Neuronal stem cell (in vitro differentiated cells): ENCODE measurements around the gene ARHGAP29.

Experiments used
- DNase-seq: peaks from one replicate; pipeline ENCODE4 v3.0.0-alpha.2; 2013; ENCODE audit warnings: low spot score
- H2AFZ ChIP-seq: one replicate; pipeline ENCODE4 v1.6.1; 2013; ENCODE audit warnings: mild to moderate bottlenecking, low read length, inconsistent platforms
- H2AK5ac ChIP-seq: 2 replicates; pipeline ENCODE4 v1.6.1; 2013; ENCODE audit warnings: low read depth, mild to moderate bottlenecking, inconsistent platforms, low read length, moderate library complexity, mixed read lengths
- H2BK120ac ChIP-seq: 2 replicates; pipeline ENCODE4 v1.6.1; 2013; ENCODE audit warnings: low read depth, mild to moderate bottlenecking, inconsistent platforms, low read length, moderate library complexity, mixed read lengths
- H2BK12ac ChIP-seq: one replicate; pipeline ENCODE4 v1.6.1; 2013; ENCODE audit warnings: low read length, inconsistent platforms
- H2BK15ac ChIP-seq: 2 replicates; pipeline ENCODE4 v1.6.1; 2013; ENCODE audit warnings: mild to moderate bottlenecking, low read length, inconsistent platforms, mixed read lengths
- H2BK5ac ChIP-seq: one replicate; pipeline ENCODE4 v1.6.1; 2013; ENCODE audit warnings: inconsistent platforms, mild to moderate bottlenecking, low read length, moderate library complexity
- H3K14ac ChIP-seq: one replicate; pipeline ENCODE4 v1.6.1; 2013; ENCODE audit warnings: low read length, inconsistent platforms
- H3K18ac ChIP-seq: 2 replicates; pipeline ENCODE4 v1.6.1; 2013; ENCODE audit warnings: low read length, inconsistent platforms
- H3K23ac ChIP-seq: 2 replicates; pipeline ENCODE4 v1.6.1; 2013; ENCODE audit warnings: low read depth, mild to moderate bottlenecking, mixed read lengths, low read length, inconsistent platforms; ENCODE audit not compliant: poor library complexity
- H3K27ac ChIP-seq: replicated peaks from 3 replicates; pipeline ENCODE4 v1.5.1; 2013; ENCODE audit warnings: low read length, inconsistent platforms
- H3K27me3 ChIP-seq, 3 experiments: 2 replicates each; pipeline ENCODE4 v1.6.1; 2013; ENCODE audit warnings: low read length in 3 of 3, mild to moderate bottlenecking in 2 of 3, inconsistent platforms in 1 of 3, low read depth in 1 of 3, mixed read lengths in 1 of 3, moderate library complexity in 1 of 3; ENCODE audit not compliant: control insufficient read depth in 3 of 3, insufficient read depth in 3 of 3
- H3K36me3 ChIP-seq, 2 donors: replicated peaks in 1 of 2; 2 replicates each; pipeline ENCODE4 v1.6.1; 2013; ENCODE audit warnings: low read length in 2 of 2; ENCODE audit not compliant: control insufficient read depth in 2 of 2, insufficient read depth in 2 of 2
- H3K4ac ChIP-seq: 2 replicates; pipeline ENCODE4 v1.6.1; 2013; ENCODE audit warnings: inconsistent platforms, mild to moderate bottlenecking, low read length, moderate library complexity
- H3K4me1 ChIP-seq, 2 donors: 1 replicate in 1 of 2; 2 replicates in 1 of 2; pipeline ENCODE4 v1.6.1; 2013; ENCODE audit warnings: low read length in 2 of 2, low read depth in 1 of 2; ENCODE audit not compliant: control insufficient read depth in 2 of 2, insufficient read depth in 1 of 2
- H3K4me2 ChIP-seq: one replicate; pipeline ENCODE4 v1.6.1; 2013; ENCODE audit warnings: mild to moderate bottlenecking, low read length, inconsistent platforms; ENCODE audit not compliant: insufficient read depth, poor library complexity, severe bottlenecking
- H3K4me3 ChIP-seq, 2 donors: 2 replicates each; pipeline ENCODE4 v1.5.1; 2013; ENCODE audit warnings: low read length in 2 of 2, mild to moderate bottlenecking in 2 of 2, inconsistent platforms in 1 of 2, moderate library complexity in 1 of 2
- H3K79me1 ChIP-seq: one replicate; pipeline ENCODE4 v1.6.1; 2013; ENCODE audit warnings: low read depth, mild to moderate bottlenecking, inconsistent platforms, low read length, moderate library complexity
- H3K9ac ChIP-seq: one replicate; pipeline ENCODE4 v1.6.1; 2013; ENCODE audit warnings: mild to moderate bottlenecking, low read depth, low read length, inconsistent platforms; ENCODE audit not compliant: poor library complexity
- H3K9me3 ChIP-seq, 2 donors: replicated peaks in 1 of 2; 2 replicates each; pipeline versions ENCODE3 to v1.6.1; 2013; ENCODE audit warnings: low read length in 2 of 2, mild to moderate bottlenecking in 2 of 2, inconsistent platforms in 1 of 2, low read depth in 1 of 2, mixed read lengths in 1 of 2, moderate library complexity in 1 of 2; ENCODE audit not compliant: control insufficient read depth in 2 of 2, insufficient read depth in 1 of 2
- H4K8ac ChIP-seq: one replicate; pipeline ENCODE4 v1.6.1; 2013; ENCODE audit warnings: low read depth, mild to moderate bottlenecking, inconsistent platforms, low read length, moderate library complexity
- H4K91ac ChIP-seq: one replicate; pipeline ENCODE4 v1.6.1; 2013; ENCODE audit warnings: low read length, low read depth, mild to moderate bottlenecking, inconsistent platforms; ENCODE audit not compliant: poor library complexity
- WGBS, 2 donors: extraction: QIAGEN DNeasy Blood & Tissue Kit; methylation state at CpG; one replicate each; pipeline ENCODE4 v1.1.7; 2013; ENCODE audit warnings: missing lambda C conversion rate in 2 of 2, mixed read lengths in 1 of 2; ENCODE audit not compliant: insufficient read length in 2 of 2, insufficient replicate concordance in 1 of 2; ENCODE audit errors: extremely low coverage in 2 of 2; 5-methylcytosine and 5-hydroxymethylcytosine counted together

Gene ARHGAP29

GRCh38 chr1:94130851-94131595 is 106.4 kb downstream of the ARHGAP29 start:
- Histone ChIP-seq H3K27ac (peak overlapping the region; percentile 8), H3K14ac (no peak overlapping the region)

GRCh38 chr1:94126651-94127050 is 110.7 kb downstream of the ARHGAP29 start:
- H3K23ac ChIP-seq = no peak overlapping the region
- H3K27me3 ChIP-seq = no peaks in the 10 kb centered on the region
- H3K9ac ChIP-seq = no peak overlapping the region
- no peaks in the 10 kb centered on the region for H3K9me3 ChIP-seq
- no peak overlapping the region for H3K18ac ChIP-seq
- no peak overlapping the region for H2AFZ ChIP-seq
- no peak overlapping the region for H2BK12ac ChIP-seq
- no peaks in the 10 kb centered on the region for H3K36me3 ChIP-seq
- DNase-seq = no peak
- no peak overlapping the region for H3K14ac ChIP-seq
- H3K4me1 ChIP-seq = peaks cover 3 to 7% of the 10 kb centered on the region in 2 donors
- no peak overlapping the region for H2AK5ac ChIP-seq
- H3K79me1 ChIP-seq = no peaks in the 10 kb centered on the region
- no peak overlapping the region for H2BK5ac ChIP-seq
- H3K4me2 ChIP-seq = no peak overlapping the region
- H2BK120ac ChIP-seq = no peak overlapping the region
- H4K8ac ChIP-seq = no peak overlapping the region
- no peak overlapping the region for H3K27ac ChIP-seq
- no peak overlapping the region for H2BK15ac ChIP-seq
- WGBS, 2 donors = no CpG with 5 or more reads among the region's 3 CpGs
- H3K4ac ChIP-seq = no peak overlapping the region
- no peak overlapping the region for H3K4me3 ChIP-seq
- H4K91ac ChIP-seq = no peak overlapping the region

More at GRCh38 chr1:94130851-94131595, 106.4 kb downstream of the ARHGAP29 start:
- Histone ChIP-seq H3K79me1 (no peaks in the 10 kb centered on the region), H4K8ac (no peak overlapping the region), H3K9me3 (peaks cover 2 to 5% of the 10 kb centered on the region in 2 donors), H2AK5ac (no peak overlapping the region), H3K36me3 (no peaks in the 10 kb centered on the region), H4K91ac (no peak overlapping the region), H3K23ac (no peak overlapping the region), H3K4me3 (no peak overlapping the region), H2BK5ac (no peak overlapping the region), H3K9ac (no peak overlapping the region), H3K4me2 (no peak overlapping the region), H2AFZ (peak overlapping the region; percentile 61), H3K27me3 (no peaks in the 10 kb centered on the region), H3K4ac (no peak overlapping the region), H3K4me1 (peaks cover 6 to 7% of the 10 kb centered on the region in 2 donors), H2BK120ac (no peak overlapping the region), H2BK15ac (no peak overlapping the region), H2BK12ac (no peak overlapping the region), H3K18ac (peak overlapping the region; percentile 20)
- DNase-seq = no peak
- WGBS, 2 donors = no CpG with 5 or more reads among the region's 8 CpGs

GRCh38 chr1:94125551-94126514 is 111.6 kb downstream of the ARHGAP29 start:
- Histone ChIP-seq H2AFZ (no peak overlapping the region), H3K4ac (no peak overlapping the region), H3K9me3 (no peaks in the 10 kb centered on the region), H2BK15ac (no peak overlapping the region), H2AK5ac (no peak overlapping the region), H3K9ac (no peak overlapping the region), H2BK12ac (no peak overlapping the region), H4K8ac (no peak overlapping the region), H3K79me1 (no peaks in the 10 kb centered on the region), H3K4me2 (no peak overlapping the region), H3K14ac (no peak overlapping the region), H3K27ac (no peak overlapping the region), H2BK5ac (no peak overlapping the region), H3K27me3 (no peaks in the 10 kb centered on the region), H2BK120ac (no peak overlapping the region), H4K91ac (no peak overlapping the region), H3K4me1 (peaks cover 0 to 11% of the 10 kb centered on the region in 2 donors), H3K4me3 (no peak overlapping the region), H3K23ac (no peak overlapping the region), H3K36me3 (no peaks in the 10 kb centered on the region), H3K18ac (no peak overlapping the region)
- DNase-seq = no peak
- WGBS, 2 donors = no CpG with 5 or more reads among the region's 6 CpGs

GRCh38 chr1:94124538-94124937 is 112.8 kb downstream of the ARHGAP29 start:
- no peak overlapping the region for H2BK5ac ChIP-seq
- no peak overlapping the region for H3K23ac ChIP-seq
- no peak overlapping the region for H3K18ac ChIP-seq
- H3K4me1 ChIP-seq = peaks cover 7 to 22% of the 10 kb centered on the region in 2 donors
- H3K14ac ChIP-seq = no peak overlapping the region
- H2AK5ac ChIP-seq = no peak overlapping the region
- DNase-seq = no peak
- no peak overlapping the region for H3K4me3 ChIP-seq
- H3K27me3 ChIP-seq = no peaks in the 10 kb centered on the region
- no peak overlapping the region for H3K4ac ChIP-seq
- no peaks in the 10 kb centered on the region for H3K9me3 ChIP-seq
- no peak overlapping the region for H2AFZ ChIP-seq
- no peak overlapping the region for H3K4me2 ChIP-seq
- no peak overlapping the region for H4K8ac ChIP-seq
- H3K27ac ChIP-seq = no peak overlapping the region
- WGBS, 2 donors = no CpG with 5 or more reads among the region's 1 CpG
- H3K9ac ChIP-seq = no peak overlapping the region
- no peak overlapping the region for H2BK15ac ChIP-seq
- H2BK12ac ChIP-seq = no peak overlapping the region
- H4K91ac ChIP-seq = no peak overlapping the region
- no peak overlapping the region for H2BK120ac ChIP-seq
- H3K79me1 ChIP-seq = no peaks in the 10 kb centered on the region
- no peaks in the 10 kb centered on the region for H3K36me3 ChIP-seq
